NCI-H1436 treated with DMSO at 0.1 percent for 48 hours (cell line): ENCODE data around the gene SHC3.

Experiments
- DNase-seq: peaks from one replicate; lab custom pipeline; 2025; lab: John Stamatoyannopoulos, UW

SHC3 gene

GRCh38 chr9:89053301-89053700 is 125.3 kb downstream of the SHC3 start:
- DNase-seq, result no peak

GRCh38 chr9:89052470-89053097 is 126.0 kb downstream of the SHC3 start:
- DNase-seq, result no peak

- no peak for DNase-seq
These were observed 127.1 kb downstream of the SHC3 start for GRCh38 chr9:89051421-89052025.

GRCh38 chr9:89049646-89050045 is 129.0 kb downstream of the SHC3 start:
- DNase-seq, result no peak

- DNase-seq, result no peak
These were observed 130.0 kb downstream of the SHC3 start for GRCh38 chr9:89048616-89049015.

- no peak for DNase-seq
These were observed 131.0 kb downstream of the SHC3 start for GRCh38 chr9:89047667-89048066.

- no peak for DNase-seq
These were observed 131.8 kb downstream of the SHC3 start for GRCh38 chr9:89046832-89047231.

- DNase-seq, result no peak
These were observed 133.7 kb downstream of the SHC3 start for GRCh38 chr9:89044881-89045280.

GRCh38 chr9:89044104-89044503 is 134.5 kb downstream of the SHC3 start:
- no peak for DNase-seq

- DNase-seq, result no peak
These were observed 135.6 kb downstream of the SHC3 start for GRCh38 chr9:89042984-89043383.

GRCh38 chr9:89039664-89040063 is 139.0 kb downstream of the SHC3 start:
- DNase-seq, result no peak

GRCh38 chr9:89039104-89039465 is 139.5 kb downstream of the SHC3 start:
- no peak for DNase-seq

- DNase-seq, result no peak
These were observed 140.1 kb downstream of the SHC3 start for GRCh38 chr9:89038382-89039103.

GRCh38 chr9:89037891-89038290 is 140.7 kb downstream of the SHC3 start:
- DNase-seq, result no peak

GRCh38 chr9:89037346-89037745 is 141.3 kb downstream of the SHC3 start:
- DNase-seq, result no peak

GRCh38 chr9:89036891-89037290 is 141.7 kb downstream of the SHC3 start:
- no peak for DNase-seq

GRCh38 chr9:89036383-89036782 is 142.2 kb downstream of the SHC3 start:
- DNase-seq, result no peak

GRCh38 chr9:89032661-89033060 is 146.0 kb downstream of the SHC3 start:
- no peak for DNase-seq

- no peak for DNase-seq
These were observed 146.4 kb downstream of the SHC3 start for GRCh38 chr9:89032173-89032572.

GRCh38 chr9:89029788-89030187 is 148.8 kb downstream of the SHC3 start:
- no peak for DNase-seq

GRCh38 chr9:89026876-89027275 is 151.7 kb downstream of the SHC3 start:
- no peak for DNase-seq

GRCh38 chr9:89025553-89025952 is 153.1 kb downstream of the SHC3 start:
- no peak for DNase-seq

GRCh38 chr9:89024727-89025126 is 153.9 kb downstream of the SHC3 start:
- no peak for DNase-seq

GRCh38 chr9:89023740-89024139 is 154.9 kb downstream of the SHC3 start:
- no peak for DNase-seq
